Stomach (tissue), 4 donors: ENCODE measurements around the gene SNCB.

ENCODE experiments used
- CTCF ChIP-seq, 7 experiments: fragments of 450-650 bp in 4 of 7; fragments of 200-600 bp in 3 of 7; sonication (generic) in 3 of 7; IDR thresholded peaks; one replicate each; pipeline ENCODE4 v1.5.1; 2016 to 2019; ENCODE audit warnings: antibody characterized with exemption in 7 of 7, control low read depth in 2 of 7, mild to moderate bottlenecking in 1 of 7
- POLR2A ChIP-seq, 4 donors: fragments of 450-650 bp; IDR thresholded peaks; one replicate each; pipeline ENCODE4 v1.6.1; 2016; ENCODE audit warnings: antibody characterized with exemption in 4 of 4, control low read depth in 2 of 4, mild to moderate bottlenecking in 1 of 4, moderate library complexity in 1 of 4

- TF ChIP-seq CTCF (IDR thresholded peaks at IDR 0.05): no peak
- TF ChIP-seq POLR2A (IDR thresholded peaks at IDR 0.05): no peak
Measured at GRCh38 chr5:176590035-176590717, 40.2 kb downstream of the SNCB start.
